ENCODE data around the gene FTO. TPM values are rescaled to one million over a fixed set of nuclear protein-coding genes. Genes with fewer than 3 reads are reported as not detected.

The FTO gene
- total RNA-seq, 1 donor: 135 TPM

- no peak overlapping the region for H3K4me3 ChIP-seq (ENCODE audit: low read depth, low read length)
- no peak for DNase-seq (ENCODE audit: low read depth)
- TF ChIP-seq, protein P1, sequence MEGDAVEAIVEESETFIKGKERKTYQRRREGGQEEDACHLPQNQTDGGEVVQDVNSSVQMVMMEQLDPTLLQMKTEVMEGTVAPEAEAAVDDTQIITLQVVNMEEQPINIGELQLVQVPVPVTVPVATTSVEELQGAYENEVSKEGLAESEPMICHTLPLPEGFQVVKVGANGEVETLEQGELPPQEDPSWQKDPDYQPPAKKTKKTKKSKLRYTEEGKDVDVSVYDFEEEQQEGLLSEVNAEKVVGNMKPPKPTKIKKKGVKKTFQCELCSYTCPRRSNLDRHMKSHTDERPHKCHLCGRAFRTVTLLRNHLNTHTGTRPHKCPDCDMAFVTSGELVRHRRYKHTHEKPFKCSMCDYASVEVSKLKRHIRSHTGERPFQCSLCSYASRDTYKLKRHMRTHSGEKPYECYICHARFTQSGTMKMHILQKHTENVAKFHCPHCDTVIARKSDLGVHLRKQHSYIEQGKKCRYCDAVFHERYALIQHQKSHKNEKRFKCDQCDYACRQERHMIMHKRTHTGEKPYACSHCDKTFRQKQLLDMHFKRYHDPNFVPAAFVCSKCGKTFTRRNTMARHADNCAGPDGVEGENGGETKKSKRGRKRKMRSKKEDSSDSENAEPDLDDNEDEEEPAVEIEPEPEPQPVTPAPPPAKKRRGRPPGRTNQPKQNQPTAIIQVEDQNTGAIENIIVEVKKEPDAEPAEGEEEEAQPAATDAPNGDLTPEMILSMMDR (IDR thresholded peaks at IDR 0.05; ENCODE audit: insufficient read depth, low read length): no peak
Measured at GRCh38 chr16:53773881-53774280, 69.9 kb downstream of the FTO start.

GRCh38 chr16:53775106-53775820 is 71.3 kb downstream of the FTO start:
- TF ChIP-seq, protein P1 (IDR thresholded peaks at IDR 0.05; ENCODE audit: insufficient read depth, low read length): no peak
- H3K4me3 ChIP-seq (ENCODE audit: low read depth, low read length): no peak overlapping the region
- DNase-seq (ENCODE audit: low read depth): no peak

GRCh38 chr16:53775821-53776431 is 72.0 kb downstream of the FTO start:
- no peak overlapping the region for H3K4me3 ChIP-seq (ENCODE audit: low read depth, low read length)
- TF ChIP-seq, protein P1 (IDR thresholded peaks at IDR 0.05; ENCODE audit: insufficient read depth, low read length): no peak
- DNase-seq (ENCODE audit: low read depth): peak; percentile 96

GRCh38 chr16:53779186-53779585 is 75.2 kb downstream of the FTO start:
- TF ChIP-seq, protein P1 (IDR thresholded peaks at IDR 0.05; ENCODE audit: insufficient read depth, low read length): no peak
- DNase-seq (ENCODE audit: low read depth): no peak

DNA sequence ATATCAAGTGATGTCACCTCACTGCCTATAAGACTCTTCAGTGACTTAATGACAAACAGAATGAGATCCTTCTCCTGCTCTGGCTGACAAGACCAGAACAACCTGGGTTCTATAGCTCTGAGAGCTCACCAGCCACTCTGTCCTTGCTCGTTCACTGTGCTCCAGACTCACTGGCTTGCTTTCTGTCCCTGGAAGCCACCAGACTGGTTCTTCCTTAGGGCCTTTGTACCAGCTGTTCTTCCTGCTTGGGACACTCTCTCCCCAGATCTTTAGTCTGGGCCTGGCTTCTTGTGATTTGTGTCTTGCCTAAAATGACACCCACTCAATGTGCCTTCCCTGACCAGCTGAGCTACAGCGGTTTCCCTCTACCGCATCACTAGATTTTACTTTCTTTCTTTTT is 76.1 kb downstream of the FTO start:
- DNase-seq (ENCODE audit: low read depth): no peak
- TF ChIP-seq, protein P1 (IDR thresholded peaks at IDR 0.05; ENCODE audit: insufficient read depth, low read length): no peak
- H3K4me3 ChIP-seq (ENCODE audit: low read depth, low read length): no peak overlapping the region

More at GRCh38 chr16:53779186-53779585, 75.2 kb downstream of the FTO start:
- H3K4me3 ChIP-seq (ENCODE audit: low read depth, low read length): no peak overlapping the region

- peak; percentile 16 for DNase-seq (ENCODE audit: low read depth)
- TF ChIP-seq, protein P1 (IDR thresholded peaks at IDR 0.05; ENCODE audit: insufficient read depth, low read length): no peak
- no peak overlapping the region for H3K4me3 ChIP-seq (ENCODE audit: low read depth, low read length)
Measured at GRCh38 chr16:53781023-53781605, 77.2 kb downstream of the FTO start.

Measured in fibroblast of the aortic adventitia (primary cell).